Measurements from ENCODE around the gene HOXB3.

HOXB3 gene

DNA sequence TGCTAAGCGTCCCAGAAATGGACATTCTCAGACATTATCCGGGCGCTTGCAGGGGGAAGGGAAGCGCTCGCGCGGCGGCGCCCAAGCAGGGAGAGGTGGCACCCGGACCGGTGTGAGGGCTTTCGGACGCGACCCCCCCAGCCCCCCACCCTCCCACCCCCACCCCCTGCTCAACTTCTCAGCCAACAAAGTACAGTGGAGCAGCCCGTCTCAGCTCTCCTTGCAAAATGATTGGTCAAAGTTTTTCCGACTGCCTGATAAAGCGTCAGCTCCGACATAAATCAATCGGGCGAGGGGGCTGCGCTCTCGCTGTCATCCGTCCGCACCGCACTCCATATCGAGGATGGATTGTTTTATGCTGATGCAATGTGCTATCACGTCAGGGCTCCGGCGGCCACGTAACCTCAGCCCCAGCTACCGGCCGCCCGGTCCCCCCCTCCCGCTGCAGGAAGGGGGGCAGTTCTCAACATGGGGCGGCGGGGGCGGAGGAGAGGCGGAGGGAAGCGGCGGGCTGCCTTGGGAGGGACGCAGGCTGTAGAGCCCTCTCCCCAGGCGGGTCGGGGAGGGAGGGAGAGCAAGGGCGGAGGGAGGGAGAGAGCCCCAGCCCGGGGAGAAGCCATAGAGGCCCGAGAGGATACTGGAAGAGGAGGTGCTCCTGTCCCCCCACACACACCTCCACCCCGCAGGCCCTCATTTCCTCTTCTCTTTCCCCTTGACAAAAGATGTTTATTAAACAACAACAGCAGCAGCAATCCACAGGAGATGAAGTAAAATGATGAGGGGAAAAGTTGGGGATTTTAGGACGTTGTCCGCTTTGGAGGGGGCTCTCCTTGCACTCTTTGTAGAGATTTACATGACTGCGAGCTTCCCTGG is 36.4 kb upstream of the HOXB3 start, which contains the start of gene HOXB9:
HOXB9 (minus strand) TSS at position 114 of the 873 bp plus-strand sequence; CDS start at position 25, 89 bp downstream.
- DNase-seq (ENCODE audit: insufficient read length, low spot score) (no peak), FAIRE-seq (peak; percentile 67)

DNA sequence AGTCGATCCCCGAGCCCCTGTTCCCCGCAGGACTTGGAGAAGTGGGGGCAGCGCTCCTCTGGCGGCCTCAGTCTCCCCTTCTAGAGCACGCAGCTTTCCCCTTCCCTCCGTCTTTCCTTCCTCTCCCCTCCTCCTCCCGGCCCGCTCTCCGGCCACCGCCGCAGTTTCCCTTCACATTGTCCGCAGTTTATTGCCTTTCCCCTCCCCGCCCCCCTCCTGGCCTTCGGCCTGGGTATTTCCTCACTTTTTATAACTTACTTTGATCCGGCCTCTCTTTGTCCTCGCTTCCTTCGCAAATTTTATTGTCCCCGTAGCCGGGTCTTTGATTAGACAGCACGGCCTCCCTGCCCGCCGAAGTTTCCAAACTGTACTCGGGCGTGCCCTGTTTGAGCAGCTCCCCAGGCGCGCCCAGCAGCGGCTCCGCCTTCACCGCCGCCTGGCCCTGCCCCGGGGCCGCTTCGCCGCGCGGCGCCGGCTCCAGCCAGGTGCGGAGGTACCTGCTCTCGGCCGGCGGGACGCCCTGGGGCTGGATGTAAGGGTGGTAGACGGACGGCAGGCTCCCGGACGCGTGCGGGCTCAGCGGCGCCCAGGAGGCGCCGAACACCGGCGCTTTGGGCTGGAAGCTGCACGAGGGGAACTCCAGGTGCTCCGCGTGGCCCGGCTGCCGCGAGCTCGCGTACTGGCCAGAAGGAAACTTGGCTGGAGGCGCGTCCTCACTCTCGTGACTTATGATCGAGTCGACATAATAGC is 35.6 kb upstream of the HOXB3 start:
- FAIRE-seq (peak; percentile 79), DNase-seq (ENCODE audit: insufficient read length, low spot score) (no peak)

DNA sequence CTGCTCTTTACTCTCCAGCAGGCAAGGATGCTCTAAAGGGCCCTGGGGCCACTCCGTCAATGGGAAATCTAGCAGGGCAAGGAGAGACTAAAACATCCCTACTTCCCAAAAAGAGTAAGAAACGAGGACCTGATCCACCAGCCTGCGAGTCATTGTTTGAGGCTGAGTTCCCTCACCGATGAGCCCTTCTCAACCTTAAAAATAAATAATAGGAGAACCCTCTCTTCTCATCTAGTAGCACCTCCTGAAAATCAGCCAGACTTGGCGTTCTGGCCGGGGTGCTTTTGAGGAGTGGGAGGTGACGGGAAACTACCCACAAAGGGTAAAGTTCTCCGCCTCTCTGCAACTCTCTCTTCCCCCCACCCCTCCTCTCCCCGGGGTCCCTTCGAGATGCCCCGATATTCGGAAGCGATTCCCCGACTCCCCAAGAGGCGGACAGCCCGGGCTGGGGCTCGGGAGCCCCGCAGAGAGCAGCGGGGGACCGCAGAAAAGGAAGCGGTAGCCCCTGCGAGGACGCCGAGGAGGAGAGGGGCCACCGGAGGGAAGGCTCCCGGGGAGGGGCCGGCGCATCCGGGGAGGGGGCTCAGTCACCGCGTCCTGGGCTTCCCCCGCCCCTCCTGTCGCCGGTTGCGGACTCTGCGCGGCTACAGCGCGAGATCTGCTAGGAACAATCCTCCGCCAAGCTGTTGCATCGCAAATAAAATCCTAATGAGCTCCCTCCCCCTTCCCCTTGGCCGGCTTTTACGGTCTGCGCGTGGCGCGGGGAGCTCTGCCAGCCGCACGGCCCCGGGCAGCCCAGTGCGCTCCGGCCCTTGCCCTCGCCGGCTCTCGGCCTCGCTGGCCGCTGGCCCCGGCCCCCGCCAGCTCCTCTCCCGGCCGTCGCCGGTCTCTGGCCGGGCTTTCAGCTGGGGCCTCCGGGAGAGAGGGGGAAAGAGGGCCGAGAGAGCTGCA is 34.8 kb upstream of the HOXB3 start:
- no peak for FAIRE-seq
- no peak for DNase-seq (ENCODE audit: insufficient read length, low spot score)

DNA sequence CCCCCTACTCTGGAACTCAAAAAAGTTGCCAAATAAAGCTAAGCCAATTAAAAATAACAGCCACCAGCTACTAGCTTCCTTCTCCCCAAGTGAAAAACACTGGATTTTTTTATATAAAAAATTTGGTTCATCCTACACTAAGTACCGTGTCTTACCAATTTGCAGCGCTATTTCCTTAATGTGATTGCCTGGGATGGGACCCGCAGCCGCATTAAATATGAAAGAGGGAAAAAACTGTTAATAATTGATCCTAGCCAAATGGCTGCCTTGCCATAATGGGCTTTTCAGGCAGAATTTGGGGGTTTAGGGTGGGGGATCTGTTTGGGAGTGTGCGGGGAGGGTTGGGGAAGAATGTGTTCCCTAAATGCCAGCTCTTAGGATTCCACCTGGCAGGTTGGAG is 34.1 kb upstream of the HOXB3 start:
- DNase-seq (ENCODE audit: insufficient read length, low spot score): no peak
- no peak for FAIRE-seq

DNA sequence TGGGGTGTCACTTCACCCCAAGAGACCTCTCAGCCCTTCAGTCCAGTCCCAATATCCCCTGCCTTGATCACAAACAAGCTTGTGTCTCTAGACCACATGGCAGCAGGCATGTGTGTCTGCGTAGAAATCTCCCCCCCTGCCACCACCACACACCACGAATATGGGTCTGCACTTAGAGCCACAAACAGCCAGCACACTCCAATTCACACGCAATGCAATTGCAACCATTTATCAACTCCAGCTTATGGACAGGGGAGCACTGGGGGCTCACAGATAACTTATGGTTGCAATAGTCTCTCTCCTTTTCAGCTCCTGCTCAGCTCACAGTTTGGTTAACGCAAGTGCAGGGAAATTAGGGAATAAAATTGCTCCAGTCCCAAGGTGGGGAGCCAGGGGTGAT is 33.5 kb upstream of the HOXB3 start:
- no peak for DNase-seq (ENCODE audit: insufficient read length, low spot score)
- FAIRE-seq: no peak

DNA sequence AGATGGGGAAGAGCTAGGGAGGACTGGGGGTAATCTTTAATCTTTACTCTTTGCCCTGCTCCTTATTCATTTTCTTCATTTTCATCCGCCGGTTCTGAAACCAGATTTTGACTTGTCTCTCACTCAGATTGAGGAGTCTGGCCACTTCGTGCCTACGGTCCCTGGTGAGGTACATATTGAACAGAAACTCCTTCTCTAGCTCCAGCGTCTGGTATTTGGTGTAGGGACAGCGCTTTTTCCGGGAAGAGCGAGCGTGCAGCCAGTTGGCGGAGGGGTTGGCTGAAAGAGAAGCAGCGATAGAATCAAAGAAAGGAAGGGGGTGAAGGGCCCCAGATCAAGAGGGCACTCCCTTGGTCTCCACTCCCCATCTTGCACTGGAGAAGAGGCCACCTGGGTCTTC is 32.8 kb upstream of the HOXB3 start:
- FAIRE-seq (no peak), DNase-seq (ENCODE audit: insufficient read length, low spot score) (no peak)

DNA sequence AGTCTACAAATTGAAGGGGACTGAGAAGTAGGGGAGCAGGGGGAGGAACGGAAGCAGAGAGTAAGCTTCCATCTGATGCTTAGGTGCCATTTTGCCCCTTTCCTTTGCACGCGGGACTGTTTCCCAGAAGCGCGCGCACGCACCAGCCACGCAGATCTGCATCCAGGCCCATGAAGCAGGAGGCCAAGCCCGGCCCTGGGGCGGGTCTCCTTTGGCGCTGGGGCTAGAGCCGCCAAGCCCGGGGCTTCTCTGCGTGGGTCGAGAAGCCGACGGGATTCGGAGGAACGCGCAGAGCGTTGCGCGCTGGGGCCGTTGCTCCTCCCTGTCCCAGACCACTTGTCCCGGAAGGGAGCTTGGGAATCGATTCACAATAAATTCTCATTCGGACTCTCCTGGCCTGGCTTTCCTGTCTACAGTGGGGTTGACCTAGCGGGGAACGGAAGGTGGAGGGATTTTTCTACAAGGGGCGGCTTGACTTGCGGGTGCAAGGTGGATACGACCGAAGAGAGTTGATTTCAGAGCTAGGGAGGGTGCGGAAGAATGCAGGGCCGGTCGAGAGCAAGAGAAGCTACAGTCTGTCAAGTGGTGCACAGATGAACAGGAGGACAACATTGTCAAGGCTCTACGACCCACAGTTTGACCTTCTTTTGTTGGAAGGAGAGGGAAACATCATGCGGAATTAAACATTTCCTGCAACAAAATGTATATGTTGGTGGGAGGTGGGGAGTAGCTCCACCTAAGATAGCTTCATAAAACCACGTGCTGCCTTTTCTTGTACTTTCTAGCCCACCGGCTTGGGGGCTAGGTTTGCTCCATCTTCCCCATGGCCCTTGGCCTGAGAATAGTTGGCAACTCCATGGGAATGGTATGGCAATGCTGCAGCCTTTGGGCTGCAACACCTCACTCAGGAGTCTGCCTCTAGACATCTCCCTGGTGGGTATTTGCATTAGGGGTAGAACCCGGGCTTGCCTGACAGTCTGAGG is 31.7 kb upstream of the HOXB3 start:
- DNase-seq (ENCODE audit: insufficient read length, low spot score): no peak
- FAIRE-seq: no peak

DNA sequence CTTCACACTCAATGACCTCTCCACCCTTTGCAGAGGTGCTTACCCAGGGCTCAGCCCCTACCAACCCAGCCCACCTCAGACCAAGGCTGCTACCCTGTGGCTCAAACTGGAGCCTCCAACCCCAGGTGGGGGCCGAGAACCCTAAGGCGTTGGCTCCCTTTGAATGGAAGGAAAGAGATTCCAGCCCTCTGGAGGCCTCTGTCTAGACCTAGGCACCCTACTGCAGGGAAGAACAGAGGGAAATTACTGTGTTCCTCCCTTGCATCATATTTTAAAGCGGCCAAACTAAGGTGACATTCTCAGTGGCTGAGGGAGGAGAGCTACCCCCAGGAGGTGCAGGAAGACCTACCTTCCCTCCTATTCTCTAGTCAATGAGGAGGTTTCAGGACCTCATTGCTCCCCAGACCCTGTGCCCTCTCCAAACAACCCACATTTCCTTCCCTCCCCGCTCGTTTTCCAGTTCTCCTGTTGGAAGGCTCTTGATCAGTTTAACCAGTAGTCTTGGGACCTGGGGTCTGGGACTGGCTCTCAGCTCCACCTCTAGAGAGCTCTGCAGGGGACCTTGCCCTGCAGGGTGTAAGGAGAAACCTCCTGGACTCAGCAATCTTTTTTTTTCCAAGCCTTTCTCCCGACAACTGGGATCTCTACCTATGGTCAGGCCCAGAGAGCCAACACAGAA is 30.6 kb upstream of the HOXB3 start:
- DNase-seq (ENCODE audit: insufficient read length, low spot score) (no peak), FAIRE-seq (no peak)

DNA sequence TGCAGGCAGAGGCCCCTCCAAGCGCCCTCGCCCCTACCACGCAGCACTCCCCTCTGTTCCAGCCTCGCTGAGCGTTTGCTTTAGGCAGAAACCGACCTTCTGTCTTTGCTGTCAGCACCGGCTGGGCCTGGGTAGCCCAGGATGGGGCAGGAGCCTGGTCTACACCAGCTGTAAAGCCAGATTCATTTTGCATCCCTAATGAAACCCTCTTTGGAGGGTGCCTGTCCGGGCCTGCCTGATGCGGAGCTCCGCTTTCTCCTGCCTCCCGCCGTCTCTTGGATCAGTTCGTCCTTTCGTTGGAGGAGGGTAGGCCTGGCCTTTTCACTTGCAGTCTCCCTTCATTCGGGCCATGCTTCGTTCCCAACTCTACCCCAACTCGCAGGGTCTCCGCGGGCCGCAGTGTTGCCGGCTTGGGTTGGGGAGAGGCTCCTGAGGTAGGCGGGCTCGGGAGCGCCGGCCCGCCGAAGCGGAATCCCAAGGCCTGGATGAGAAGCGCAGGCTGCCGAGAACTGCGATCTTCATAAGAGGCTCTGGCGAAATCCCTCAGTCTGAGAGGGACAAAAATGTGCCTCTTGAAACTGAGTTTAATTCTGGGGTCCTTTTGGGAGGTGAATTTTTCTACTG is 29.9 kb upstream of the HOXB3 start:
- FAIRE-seq (no peak), DNase-seq (ENCODE audit: insufficient read length, low spot score) (no peak)

DNA sequence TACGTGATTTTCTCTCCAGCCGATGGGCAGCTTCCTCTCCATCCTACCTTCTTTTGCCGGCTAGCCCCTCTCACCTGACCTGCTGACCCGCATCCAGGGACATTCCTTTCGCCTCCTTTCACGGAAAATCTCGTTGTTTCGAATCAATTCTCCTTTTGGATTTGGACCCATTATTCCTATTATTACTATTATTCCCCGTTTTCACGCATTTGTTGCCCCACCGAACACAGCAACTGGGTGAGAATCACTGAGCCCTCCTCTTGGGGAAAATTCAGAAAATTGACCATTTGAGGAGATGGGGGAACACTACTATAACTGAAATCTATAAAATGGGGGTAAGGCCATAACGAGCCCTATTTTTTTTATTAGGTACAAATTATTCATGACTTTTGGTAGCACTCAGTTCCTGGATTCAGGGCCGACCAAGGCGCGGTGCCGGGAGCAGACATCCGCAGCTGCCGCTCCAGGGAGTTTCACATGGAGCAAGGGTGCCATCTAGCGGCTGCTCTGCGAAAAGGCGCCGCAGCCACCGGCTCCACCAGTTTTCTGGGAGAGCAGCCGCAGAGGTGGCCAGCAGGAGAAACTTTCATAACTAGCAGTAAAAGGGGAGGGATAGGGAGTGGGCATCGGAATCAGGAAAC is 28.3 kb upstream of the HOXB3 start:
- DNase-seq (ENCODE audit: insufficient read length, low spot score) (peak; percentile 95), FAIRE-seq (peak; percentile 89)

DNA sequence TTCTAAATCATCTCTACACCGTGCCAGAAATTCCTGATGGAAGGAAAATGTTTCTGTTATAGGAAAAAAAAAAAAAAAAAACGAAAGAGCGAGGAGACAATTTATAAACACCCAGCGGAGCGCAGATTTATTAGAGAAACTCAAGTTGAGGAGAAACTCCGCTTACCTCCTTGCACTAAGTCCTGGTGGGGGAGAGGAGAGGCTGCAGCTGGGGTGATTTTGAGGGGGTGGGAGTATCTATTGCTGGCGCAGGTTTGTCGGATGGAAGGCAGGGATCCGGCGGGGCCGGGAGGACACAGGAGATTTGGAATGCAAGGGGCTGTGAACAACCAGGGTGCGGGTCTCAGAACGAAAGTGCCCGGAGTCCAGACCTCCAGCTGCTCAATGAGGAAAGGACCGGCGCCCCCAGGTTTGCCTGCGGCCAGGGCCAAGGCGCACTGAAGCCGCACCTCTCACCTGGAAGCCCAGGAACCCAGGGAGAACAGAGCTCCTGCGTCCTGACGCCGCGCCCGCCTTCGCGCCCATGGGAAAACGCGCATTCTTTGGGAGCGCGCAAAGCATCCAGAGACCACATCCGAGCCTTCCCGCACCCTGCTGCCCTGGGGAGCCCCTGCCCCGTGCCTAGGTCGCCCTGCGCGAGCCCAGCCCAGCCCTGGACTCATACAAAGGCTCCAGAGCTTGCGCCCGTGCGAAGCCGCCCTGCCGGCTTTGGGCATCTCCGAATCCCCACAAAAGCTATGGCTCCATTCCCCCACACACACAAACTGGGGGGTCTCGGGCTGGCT is 27.6 kb upstream of the HOXB3 start:
- FAIRE-seq (no peak), DNase-seq (ENCODE audit: insufficient read length, low spot score) (no peak)

DNA sequence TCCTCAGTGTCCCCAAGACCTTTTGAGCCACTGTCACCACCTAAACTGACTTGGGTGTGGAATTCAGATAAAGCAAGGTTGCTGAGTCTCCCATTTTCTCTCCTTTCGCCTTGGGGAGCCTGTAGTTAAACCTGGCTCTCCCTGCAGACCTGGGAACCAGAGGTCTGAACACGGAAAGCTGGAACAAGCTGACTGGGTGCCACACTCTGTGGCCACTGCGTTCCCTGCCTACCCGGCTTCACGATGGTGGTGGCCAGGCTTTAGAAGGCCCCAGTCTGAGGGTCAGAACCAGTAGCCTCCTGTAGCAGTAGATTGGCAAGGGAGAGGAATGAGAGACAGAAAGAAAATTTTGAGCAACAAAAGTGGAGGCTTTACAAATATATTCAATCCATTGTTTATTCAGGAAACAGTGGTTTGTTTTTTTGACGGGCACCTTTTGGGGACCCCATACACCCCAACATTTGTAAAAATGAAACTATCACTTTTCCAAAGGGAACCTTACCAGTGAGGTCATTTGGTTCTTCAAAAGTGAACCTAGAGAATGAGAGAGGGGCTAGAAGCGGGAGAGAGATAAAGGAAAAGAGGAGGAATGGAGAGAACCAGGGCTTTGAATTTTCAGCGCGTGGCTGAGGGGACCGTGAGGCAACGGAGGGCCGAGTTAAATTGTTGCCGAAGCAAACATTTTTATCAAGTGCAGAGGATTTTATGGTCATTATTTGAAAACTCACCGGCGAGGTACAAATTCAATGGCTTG is 26.9 kb upstream of the HOXB3 start:
- no peak for FAIRE-seq
- no peak for DNase-seq (ENCODE audit: insufficient read length, low spot score)

DNA sequence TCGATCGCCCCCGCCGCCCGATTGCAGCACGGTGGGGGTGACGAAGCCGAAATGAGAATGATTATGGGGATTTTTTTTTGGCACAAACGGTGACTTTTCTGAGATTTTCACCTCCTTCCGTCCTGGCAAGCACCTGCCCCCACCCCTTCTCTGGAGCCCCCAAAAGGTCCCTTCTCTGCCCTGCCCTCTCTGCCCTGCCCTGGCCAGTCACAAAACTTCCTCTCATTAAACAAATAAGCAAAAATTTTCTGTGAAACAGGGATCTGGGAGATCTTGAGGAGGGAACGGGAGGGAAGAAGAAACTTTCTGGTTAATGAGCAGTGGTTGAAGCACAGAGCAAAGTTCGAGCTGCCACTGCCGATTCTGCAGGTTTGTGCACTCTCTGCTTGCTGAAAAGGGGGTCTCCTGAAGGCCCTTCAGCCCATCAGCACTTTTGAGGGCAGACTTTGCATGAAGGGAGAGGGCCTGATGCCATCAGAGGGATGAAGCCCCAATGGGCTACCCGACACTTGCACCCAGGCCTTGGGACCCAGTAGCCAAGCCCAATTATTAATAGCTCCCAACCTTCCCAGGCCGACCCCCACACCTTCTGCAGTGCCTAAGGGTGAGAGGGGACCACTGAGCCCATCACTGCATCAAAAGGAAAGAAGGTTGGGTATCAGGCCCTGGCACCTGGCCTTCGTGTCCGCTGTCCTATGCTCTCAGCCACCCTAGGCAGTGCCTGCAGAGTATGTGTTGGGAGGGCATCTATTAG is 26.1 kb upstream of the HOXB3 start:
- DNase-seq (ENCODE audit: insufficient read length, low spot score): no peak

DNA sequence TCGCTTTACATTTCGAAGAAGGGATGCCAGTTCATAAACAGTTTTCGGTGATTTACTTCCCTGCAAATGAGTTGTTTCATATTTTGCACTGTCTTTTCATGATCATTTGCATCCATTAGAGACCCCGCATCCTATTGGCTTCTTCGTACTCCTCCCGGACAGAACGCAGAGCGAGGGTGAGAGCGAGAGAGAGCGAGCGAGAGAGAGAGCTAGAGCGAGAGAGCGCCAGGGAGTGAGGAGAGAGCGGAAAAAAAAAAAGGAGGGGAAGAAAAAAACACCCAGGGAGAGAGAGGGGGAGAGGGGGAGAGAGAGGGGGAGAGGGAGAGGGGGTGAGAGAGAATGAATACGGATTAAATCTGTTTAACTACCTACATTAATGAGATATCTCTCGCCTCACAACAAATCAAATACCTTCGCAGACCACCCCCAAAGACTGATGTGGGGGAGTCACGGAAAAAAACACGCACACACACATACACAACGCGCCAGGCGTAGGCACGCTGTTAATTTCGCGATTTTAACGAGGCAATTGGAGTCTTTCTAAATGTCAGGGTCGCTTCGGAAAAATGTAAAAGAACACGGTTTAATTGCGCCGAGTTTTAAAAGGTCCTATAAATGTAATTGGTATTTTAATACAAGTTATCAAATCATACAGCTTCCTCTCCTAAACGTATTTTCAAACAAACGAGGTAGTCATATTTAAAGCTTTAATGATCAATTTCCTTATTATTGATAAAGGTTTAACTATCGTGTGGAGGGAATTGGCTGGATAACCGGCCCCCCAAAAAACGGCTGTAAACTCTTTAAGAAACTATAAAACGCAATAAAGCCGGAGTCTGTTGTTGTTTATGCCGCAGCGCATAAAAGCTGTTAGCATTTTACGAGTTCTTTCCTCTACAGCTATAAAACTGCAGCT is 25.3 kb upstream of the HOXB3 start, which contains the start of gene HOXB8:
HOXB8 (minus strand) TSS at position 246 of the 916 bp plus-strand sequence. CDS start 588 bp downstream, outside the sequence.
- DNase-seq (ENCODE audit: insufficient read length, low spot score): no peak
- peak; percentile 53 for FAIRE-seq

More for the DNA sequence above, 26.1 kb upstream of the HOXB3 start:
- FAIRE-seq: no peak

Measured in GM19239 (cell line).